ENCODE data around the gene MYL11.

GRCh38 chr16:30355954-30356308, 18.7 kb upstream of the MYL11 start:
- TF ChIP-seq CTCF (conservative IDR thresholded peaks at IDR 0.05) (no peak), EZH2 (IDR thresholded peaks at IDR 0.05; ENCODE audit: low read depth) (no peak)
